Measurements from ENCODE around the gene HELT.

The HELT gene

GRCh38 chr4:185035284-185035683 lies 17.0 kb downstream of the HELT start:
- TF ChIP-seq EZH2 (optimal IDR thresholded peaks at IDR 0.05; ENCODE audit: low read depth, low read length) (no peak), EZH2phosphoT487 (IDR thresholded peaks at IDR 0.05; ENCODE audit: low read length) (no peak), CTCF (IDR thresholded peaks at IDR 0.05; ENCODE audit: low read length) (no peak)
- Histone ChIP-seq H3K9ac (ENCODE audit: low read length) (no peak overlapping the region), H2AFZ (ENCODE audit: low read length) (no peak overlapping the region), H3F3A (ENCODE audit: insufficient read depth, low read length) (peaks cover 11% of the 10 kb centered on the region; the same call in 1 of the 2 replicates), H3K4me2 (ENCODE audit: low read depth, low read length) (no peak overlapping the region), H4K20me1 (ENCODE audit: insufficient read depth, low read length) (no peaks in the 10 kb centered on the region), H3K36me3 (replicated peaks; ENCODE audit: insufficient read depth, low read length) (no peaks in the 10 kb centered on the region), H3K4me3 (ENCODE audit: low read length) (no peak overlapping the region), H3K79me2 (ENCODE audit: low read length) (no peaks in the 10 kb centered on the region), H3K9me3 (replicated peaks; ENCODE audit: insufficient read depth, low read length) (no peaks in the 10 kb centered on the region), H3K4me1 (ENCODE audit: low read length) (peaks cover 19% of the 10 kb centered on the region), H3K9me2 (replicated peaks; ENCODE audit: insufficient read depth, low read length) (no peaks in the 10 kb centered on the region), H3K27me3 (replicated peaks; ENCODE audit: insufficient read depth, low read length) (no peaks in the 10 kb centered on the region), H3K27ac (ENCODE audit: low read length) (no peak overlapping the region)
- no peak for DNase-seq

GRCh38 chr4:185036019-185036418 lies 17.7 kb downstream of the HELT start:
- no peak overlapping the region for H2AFZ ChIP-seq (ENCODE audit: low read length)
- H3F3A ChIP-seq (ENCODE audit: insufficient read depth, low read length): peaks cover 11% of the 10 kb centered on the region; the same call in 1 of the 2 replicates
- H3K4me2 ChIP-seq (ENCODE audit: low read depth, low read length): no peak overlapping the region
- H3K27me3 ChIP-seq (replicated peaks; ENCODE audit: insufficient read depth, low read length): no peaks in the 10 kb centered on the region
- H3K27ac ChIP-seq (ENCODE audit: low read length): no peak overlapping the region
- no peak for DNase-seq
- no peak overlapping the region for H3K9ac ChIP-seq (ENCODE audit: low read length)
- TF ChIP-seq EZH2 (optimal IDR thresholded peaks at IDR 0.05; ENCODE audit: low read depth, low read length): no peak
- TF ChIP-seq EZH2phosphoT487 (IDR thresholded peaks at IDR 0.05; ENCODE audit: low read length): no peak
- no peak for TF ChIP-seq CTCF (IDR thresholded peaks at IDR 0.05; ENCODE audit: low read length)
- no peaks in the 10 kb centered on the region for H3K9me2 ChIP-seq (replicated peaks; ENCODE audit: insufficient read depth, low read length)
- peaks cover 19% of the 10 kb centered on the region for H3K4me1 ChIP-seq (ENCODE audit: low read length)
- H3K9me3 ChIP-seq (replicated peaks; ENCODE audit: insufficient read depth, low read length): no peaks in the 10 kb centered on the region
- H4K20me1 ChIP-seq (ENCODE audit: insufficient read depth, low read length): no peaks in the 10 kb centered on the region
- no peaks in the 10 kb centered on the region for H3K36me3 ChIP-seq (replicated peaks; ENCODE audit: insufficient read depth, low read length)
- H3K79me2 ChIP-seq (ENCODE audit: low read length): no peaks in the 10 kb centered on the region
- H3K4me3 ChIP-seq (ENCODE audit: low read length): no peak overlapping the region

DNA sequence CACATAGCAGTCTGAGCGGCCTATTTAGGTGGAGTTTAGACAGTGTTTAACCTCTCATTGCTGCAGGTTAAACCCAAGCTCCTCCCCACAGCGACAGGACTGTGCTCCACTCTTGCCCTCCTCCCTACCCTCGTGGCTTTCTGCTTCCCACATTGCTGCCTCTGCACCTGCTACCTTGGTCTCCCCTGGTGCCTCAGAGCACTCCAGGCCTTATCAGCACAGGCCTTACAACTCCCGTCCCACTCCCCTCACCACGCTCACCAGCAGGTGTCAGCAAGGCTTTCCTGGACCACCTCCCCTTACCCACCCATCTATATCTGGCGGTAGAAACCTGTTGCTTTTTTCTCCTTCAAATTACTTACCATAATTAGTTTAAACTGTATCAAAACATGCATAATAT lies 18.6 kb downstream of the HELT start:
- H3K27ac ChIP-seq (ENCODE audit: low read length): no peak overlapping the region
- no peak for TF ChIP-seq CTCF (IDR thresholded peaks at IDR 0.05; ENCODE audit: low read length)
- no peak for TF ChIP-seq EZH2 (optimal IDR thresholded peaks at IDR 0.05; ENCODE audit: low read depth, low read length)
- no peak for TF ChIP-seq EZH2phosphoT487 (IDR thresholded peaks at IDR 0.05; ENCODE audit: low read length)
- no peak overlapping the region for H3K4me2 ChIP-seq (ENCODE audit: low read depth, low read length)
- no peak overlapping the region for H2AFZ ChIP-seq (ENCODE audit: low read length)
- H3K36me3 ChIP-seq (replicated peaks; ENCODE audit: insufficient read depth, low read length): no peaks in the 10 kb centered on the region
- peaks cover 11% of the 10 kb centered on the region; the same call in 1 of the 2 replicates for H3F3A ChIP-seq (ENCODE audit: insufficient read depth, low read length)
- H3K27me3 ChIP-seq (replicated peaks; ENCODE audit: insufficient read depth, low read length): no peaks in the 10 kb centered on the region
- H3K9me2 ChIP-seq (replicated peaks; ENCODE audit: insufficient read depth, low read length): no peaks in the 10 kb centered on the region
- no peaks in the 10 kb centered on the region for H4K20me1 ChIP-seq (ENCODE audit: insufficient read depth, low read length)
- H3K79me2 ChIP-seq (ENCODE audit: low read length): no peaks in the 10 kb centered on the region
- H3K4me1 ChIP-seq (ENCODE audit: low read length): peaks cover 19% of the 10 kb centered on the region
- H3K9ac ChIP-seq (ENCODE audit: low read length): no peak overlapping the region
- H3K9me3 ChIP-seq (replicated peaks; ENCODE audit: insufficient read depth, low read length): no peaks in the 10 kb centered on the region
- no peak overlapping the region for H3K4me3 ChIP-seq (ENCODE audit: low read length)
- DNase-seq: no peak
